K562 (cell line): ENCODE results near the gene RBMS3. TPM values are rescaled to one million over a fixed set of nuclear protein-coding genes. Genes with fewer than 3 reads are reported as not detected.

ENCODE experiments used
- ATAC-seq: fragments of 200-7000 bp; cut with Tn5 transposase; 3 replicates; pipeline ENCODE4 v1.9.1; 2020; ENCODE audit warnings: moderate library complexity
- BruUV-seq: library from RNA; stranded (reverse); fragments of 400-500 nt; replicated peaks from 2 replicates; lab custom pipeline; 2021; lab: Mats Ljungman, UMichigan
- CTCF ChIA-PET: fragments of 300-600 bp; formaldehyde crosslinking; extraction: SDS; loops from one replicate; lab custom pipeline; 2021; ENCODE audit warnings: low intra/inter-chr PET ratio; lab: Yijun Ruan, JAX
- POLR2A ChIA-PET: fragments of 300-600, 350-650 bp; sonication (Branson Sonifier 250); formaldehyde crosslinking; extraction: SDS; loops from one replicate; lab custom pipeline; 2021; ENCODE audit warnings: antibody characterized with exemption, inconsistent platforms; lab: Yijun Ruan, JAX
- DNase-seq, 4 experiments: peaks; one replicate each; pipeline versions ENCODE4 v3.0.0 to v3.0.0-alpha.2; 2011 to 2018; ENCODE audit warnings: low spot score in 3 of 4, mixed read lengths in 3 of 4; ENCODE audit errors: extremely low read depth in 1 of 4
- FAIRE-seq: peaks from 2 replicates; lab custom pipeline; 2011; peaks lifted over from hg19 to GRCh38; lab: Jason Lieb, UNC
- H2AFZ ChIP-seq: 2 replicates; pipeline ENCODE4 v1.6.0; 2011; ENCODE audit warnings: low read depth, low read length, control low read depth, inconsistent platforms
- H3K27ac ChIP-seq: fragments of 200-600 bp; 3 replicates; pipeline ENCODE4 v1.8.0; 2011; ENCODE audit warnings: low read depth, mild to moderate bottlenecking, control low read depth, inconsistent platforms, low read length, moderate library complexity, mixed read lengths; ENCODE audit errors: extremely low read depth
- H3K27me3 ChIP-seq, 2 experiments: fragments of 300-600 bp in 1 of 2; 2 replicates in 1 of 2; 3 replicates in 1 of 2; pipeline versions ENCODE4 v1.6.0 to v1.8.0; 2011; ENCODE audit warnings: inconsistent platforms in 2 of 2, low read length in 2 of 2, mild to moderate bottlenecking in 1 of 2, mixed read lengths in 1 of 2, moderate library complexity in 1 of 2; ENCODE audit not compliant: control insufficient read depth in 2 of 2, insufficient read depth in 2 of 2
- H3K36me3 ChIP-seq: fragments of 300-600 bp; 3 replicates; pipeline ENCODE4 v1.8.0; 2011; ENCODE audit warnings: mild to moderate bottlenecking, low read length, inconsistent platforms; ENCODE audit not compliant: control insufficient read depth, insufficient read depth
- H3K4me1 ChIP-seq, 2 experiments: fragments of 200-600 bp in 1 of 2; replicated peaks in 1 of 2; 2 replicates in 1 of 2; 3 replicates in 1 of 2; pipeline versions ENCODE4 v1.5.1 to v1.8.0; 2011; ENCODE audit warnings: inconsistent platforms in 2 of 2, low read length in 2 of 2, mild to moderate bottlenecking in 1 of 2, mixed read lengths in 1 of 2, moderate library complexity in 1 of 2; ENCODE audit not compliant: control insufficient read depth in 2 of 2, insufficient read depth in 2 of 2
- H3K4me2 ChIP-seq: 2 replicates; pipeline ENCODE4 v1.6.1; 2011; ENCODE audit warnings: low read length, control low read depth, inconsistent platforms, mixed read lengths; ENCODE audit not compliant: insufficient read depth
- H3K4me3 ChIP-seq: fragments of 200-600 bp; sonication (generic), shearing (Covaris generic); 2 replicates; pipeline ENCODE4 v1.5.1; 2016; ENCODE audit warnings: control low read depth, inconsistent platforms
- H3K79me2 ChIP-seq: fragments of 200-600 bp; 3 replicates; pipeline ENCODE4 v1.8.0; 2011; ENCODE audit warnings: low read length, inconsistent platforms; ENCODE audit not compliant: control insufficient read depth, insufficient read depth
- H3K9ac ChIP-seq, 2 experiments: 2 replicates each; pipeline versions ENCODE4 v1.6.0 to v1.6.1; 2011; ENCODE audit warnings: low read depth in 2 of 2, low read length in 2 of 2, control low read depth in 1 of 2, inconsistent platforms in 1 of 2, mild to moderate bottlenecking in 1 of 2, mixed read lengths in 1 of 2; ENCODE audit not compliant: insufficient read depth in 1 of 2
- H3K9me1 ChIP-seq: one replicate; pipeline ENCODE4 v1.6.0; 2011; ENCODE audit warnings: inconsistent platforms, mild to moderate bottlenecking, low read length, moderate library complexity; ENCODE audit not compliant: control insufficient read depth, insufficient read depth
- H3K9me3 ChIP-seq: replicated peaks from 2 replicates; pipeline ENCODE4 v1.5.1; 2011; ENCODE audit warnings: low read depth, low read length, inconsistent platforms; ENCODE audit not compliant: control insufficient read depth, insufficient read depth
- H4K20me1 ChIP-seq: replicated peaks from 2 replicates; pipeline ENCODE4 v1.6.1; 2011; ENCODE audit warnings: low read length, inconsistent platforms, mixed read lengths; ENCODE audit not compliant: control insufficient read depth, insufficient read depth
- CHD4 ChIP-seq: fragments of 200-600 bp; sonication (generic); IDR thresholded peaks from 3 replicates; pipeline ENCODE4 v1.6.1; 2012; ENCODE audit warnings: low read depth, mild to moderate bottlenecking, mixed read lengths, low read length, inconsistent platforms; ENCODE audit not compliant: insufficient read depth, insufficient replicate concordance, poor library complexity, severe bottlenecking
- DLX4 ChIP-seq: fragments of 250-450 bp; sonication (Bioruptor Pico); IDR thresholded peaks from 2 replicates; pipeline ENCODE4 v1.6.1; 2021; ENCODE audit warnings: mild to moderate bottlenecking
- EHMT2 ChIP-seq: fragments of 450-650 bp; IDR thresholded peaks from 2 replicates; pipeline ENCODE4 v1.6.1; 2018; ENCODE audit warnings: antibody characterized with exemption
- FOXP4 ChIP-seq: sonication (generic); formaldehyde crosslinking; IDR thresholded peaks from 2 replicates; pipeline ENCODE4 v1.8.0; 2022; ENCODE audit warnings: mild to moderate bottlenecking, missing genetic modification reagents, borderline replicate concordance
- GATA2 ChIP-seq: sonication (generic); formaldehyde crosslinking; IDR thresholded peaks from 2 replicates; pipeline ENCODE4 v1.4.0; 2020; ENCODE audit warnings: mild to moderate bottlenecking, missing genetic modification reagents
- KDM5B ChIP-seq: fragments of 200-600 bp; sonication (generic); IDR thresholded peaks from 2 replicates; pipeline ENCODE4 v1.6.1; 2012; ENCODE audit warnings: low read depth, mild to moderate bottlenecking, moderate library complexity, low read length, control low read depth, inconsistent platforms; ENCODE audit not compliant: insufficient replicate concordance
- NUFIP1 ChIP-seq: fragments of 450-650 bp; IDR thresholded peaks from 2 replicates; pipeline ENCODE4 v1.6.1; 2018; ENCODE audit not compliant: partially characterized antibody
- PBX2 ChIP-seq, 2 experiments: IDR thresholded peaks in 1 of 2; conservative IDR thresholded peaks in 1 of 2; 2 replicates each; pipeline ENCODE4 v1.6.1; 2016; ENCODE audit warnings: low read depth in 2 of 2, mild to moderate bottlenecking in 1 of 2, missing compliant biosample characterization in 1 of 2, missing genetic modification characterization in 1 of 2, moderate library complexity in 1 of 2
- PHF21A ChIP-seq: fragments of 450-650 bp; IDR thresholded peaks from 2 replicates; pipeline ENCODE4 v1.6.1; 2017; ENCODE audit warnings: low read depth, borderline replicate concordance
- RNF2 ChIP-seq: sonication (generic); IDR thresholded peaks from 2 replicates; pipeline ENCODE4 v1.6.1; 2016
- SMARCA4 ChIP-seq: fragments of 450-650 bp; IDR thresholded peaks from 2 replicates; pipeline ENCODE4 v1.6.1; 2016
- TAF15 ChIP-seq: fragments of 200-400 bp; formaldehyde crosslinking; IDR thresholded peaks from 2 replicates; pipeline ENCODE4 v1.6.1; 2017; ENCODE audit warnings: mild to moderate bottlenecking, low read depth, low read length, moderate library complexity
- WHSC1 ChIP-seq: IDR thresholded peaks from one replicate; pipeline ENCODE4 v1.6.1; 2012; ENCODE audit warnings: low read length, control low read depth, inconsistent platforms
- ZNF121 ChIP-seq: sonication (generic); formaldehyde crosslinking; conservative IDR thresholded peaks from 2 replicates; pipeline ENCODE4 v1.8.0; 2022; ENCODE audit warnings: missing genetic modification reagents
- WGBS: fragments of 100-300 bp; shearing (Covaris generic); methylation state at CpG from one replicate; pipeline ENCODE4 v1.1.6; 2016; ENCODE audit warnings: low coverage, mixed read lengths; ENCODE audit not compliant: insufficient coverage; ENCODE audit errors: missing lambda C conversion rate; 5-methylcytosine and 5-hydroxymethylcytosine counted together
- in situ Hi-C: fragments of 300-500 bp; cut with MboI; formaldehyde crosslinking; loops from 4 replicates; pipeline ENCODE4 v1.15.0; 2018; ENCODE audit warnings: inconsistent platforms, mixed read lengths
- intact Hi-C: fragments of 100-400 bp; cut with micrococcal nuclease; formaldehyde crosslinking; loops from 2 replicates; pipeline ENCODE4 v1.14.2; 2022
- polyA plus RNA-seq, 8 experiments: library from polyadenylated mRNA; depleted of rRNA in 4 of 8; stranded (reverse) in 5 of 8; unstranded in 3 of 8; fragments of >200 nt; fragmentation: Nextera tagmentation in 2 of 8; fragmentation: Illumina TruSeq in 1 of 8; extraction: Ambion mirVana in 2 of 8; extraction: Trizol in 1 of 8; gene quantifications; 2 replicates each; pipeline versions ENCODE4 v1.2.1 to v1.2.3, GENCODE V29; 2011 to 2014; ENCODE audit warnings: inconsistent platforms in 1 of 8, missing spikeins in 1 of 8
- total RNA-seq, 7 experiments: library from RNA; depleted of rRNA in 6 of 7; stranded (reverse); fragments of >200 nt in 6 of 7; fragmentation: Illumina TruSeq in 2 of 7; extraction: Trizol in 2 of 7; gene quantifications; 2 replicates each; pipeline versions ENCODE4 v1.2.1 to v1.2.3, GENCODE V29; 2011 to 2021; ENCODE audit warnings: low replicate concordance in 1 of 7

The RBMS3 gene
- total and polyA plus RNA-seq, 9 of the 15 experiments (the other 6 are each of a cell fraction or from before 2014, with no cell fraction given) = 0.20 TPM; not detected in 8

- Histone ChIP-seq H3K4me2 (no peak overlapping the region), H3K9me1 (no peaks in the 10 kb centered on the region), H3K36me3 (no peaks in the 10 kb centered on the region), H3K27me3 (no peaks in the 10 kb centered on the region), H3K9me3 (no peaks in the 10 kb centered on the region), H2AFZ (no peak overlapping the region)
- CTCF ChIA-PET = no interaction called here
- no peak for ATAC-seq
- 0% methylated on average over 2 of the region's 2 CpGs for WGBS
- intact Hi-C loops (no loop called here), in situ Hi-C loops (no loop called here)
- BruUV-seq = no TSS peak
- no peak for TF ChIP-seq DLX4 (CRISPR knock-in tag)
- TF ChIP-seq SMARCA4 = no peak
- no peak for TF ChIP-seq PBX2 (CRISPR knock-in tag; IDR thresholded peaks at IDR 0.05; ENCODE audit: low read depth)
- TF ChIP-seq PBX2 (tag; conservative IDR thresholded peaks at IDR 0.05; ENCODE audit: low read depth) = no peak
- TF ChIP-seq ZNF121 (CRISPR knock-in tag) = no peak
- TF ChIP-seq GATA2 = no peak
- no peak for TF ChIP-seq WHSC1
- TF ChIP-seq KDM5B = no peak
- TF ChIP-seq EHMT2 = no peak
- TF ChIP-seq PHF21A = no peak
- TF ChIP-seq TAF15 = no peak
- TF ChIP-seq NUFIP1 = no peak
- no peak for TF ChIP-seq CHD4
- no peak for TF ChIP-seq FOXP4 (CRISPR knock-in tag)
- TF ChIP-seq RNF2 = no peak
- TF ChIP-seq, all 486 proteins: peak for 0
- FAIRE-seq (no peak), DNase-seq (no peak)
- no peaks in the 10 kb centered on the region for H3K4me1 ChIP-seq
- POLR2A ChIA-PET = interaction anchor here (0.6 kb wide), 1 partner anchor 1606 kb away, joined by 3 read pairs; no protein-coding TSS in a partner anchor
- H3K9ac ChIP-seq = no peak overlapping the region
- H4K20me1 ChIP-seq = no peaks in the 10 kb centered on the region
- H3K79me2 ChIP-seq = no peaks in the 10 kb centered on the region
- H3K27ac ChIP-seq = no peak overlapping the region
- no peak overlapping the region for H3K4me3 ChIP-seq
Measured at GRCh38 chr3:29746163-29746760, 465.4 kb downstream of the RBMS3 start.
